Activated gamma-delta T cell (primary cell): ENCODE data around the gene DNAJB1.

Experiments
- DNase-seq: peaks from one replicate; lab custom pipeline; 2025; lab: John Stamatoyannopoulos, UW

Gene DNAJB1

GRCh38 chr19:14496029-14496833 lies 22.0 kb downstream of the DNAJB1 start, which contains the start of gene GIPC1:
TSS of gene GIPC1 (minus strand) at chr19:14496127. CDS start at chr19:14482976, 13,151 bp downstream.
- peak; percentile 73 for DNase-seq

- no peak for DNase-seq
Observed at GRCh38 chr19:14495672-14496028, 22.5 kb downstream of the DNAJB1 start.

GRCh38 chr19:14494910-14495671 lies 23.1 kb downstream of the DNAJB1 start:
- DNase-seq, result no peak

- no peak for DNase-seq
Observed at GRCh38 chr19:14494411-14494810, 23.8 kb downstream of the DNAJB1 start.

GRCh38 chr19:14492756-14493337 lies 25.4 kb downstream of the DNAJB1 start:
- DNase-seq, result no peak

GRCh38 chr19:14487370-14488125 lies 30.6 kb downstream of the DNAJB1 start:
- no peak for DNase-seq

GRCh38 chr19:14482172-14482941 lies 35.8 kb downstream of the DNAJB1 start:
- no peak for DNase-seq

- no peak for DNase-seq
Observed at GRCh38 chr19:14480700-14481079, 37.5 kb downstream of the DNAJB1 start.

- DNase-seq, result peak; percentile 48
Observed at GRCh38 chr19:14479975-14480699, 38.1 kb downstream of the DNAJB1 start.

- no peak for DNase-seq
Observed at GRCh38 chr19:14479309-14479974, 38.8 kb downstream of the DNAJB1 start.

- DNase-seq, result no peak
Observed at GRCh38 chr19:14478113-14478545, 40.1 kb downstream of the DNAJB1 start.

- no peak for DNase-seq
Observed at GRCh38 chr19:14477418-14478112, 40.6 kb downstream of the DNAJB1 start.

GRCh38 chr19:14476673-14477401 lies 41.4 kb downstream of the DNAJB1 start:
- DNase-seq, result peak; percentile 58

- no peak for DNase-seq
Observed at GRCh38 chr19:14476327-14476672, 41.9 kb downstream of the DNAJB1 start.

GRCh38 chr19:14475251-14476073 lies 42.7 kb downstream of the DNAJB1 start, which contains the start of gene PTGER1:
TSS of gene PTGER1 (minus strand) at chr19:14475354. CDS start at chr19:14474320, 1,034 bp downstream.
- DNase-seq, result no peak

- DNase-seq, result no peak
Observed at GRCh38 chr19:14474827-14475226, 43.4 kb downstream of the DNAJB1 start.

- no peak for DNase-seq
Observed at GRCh38 chr19:14473978-14474578, 44.1 kb downstream of the DNAJB1 start.
